ENCODE results near the gene ARID5B. TPM values are rescaled to one million over a fixed set of nuclear protein-coding genes. Genes with fewer than 3 reads are reported as not detected.

ARID5B gene
- total and polyA plus RNA-seq, 2 experiments from 2014 or later, result 1.3 to 1.6 TPM

DNA sequence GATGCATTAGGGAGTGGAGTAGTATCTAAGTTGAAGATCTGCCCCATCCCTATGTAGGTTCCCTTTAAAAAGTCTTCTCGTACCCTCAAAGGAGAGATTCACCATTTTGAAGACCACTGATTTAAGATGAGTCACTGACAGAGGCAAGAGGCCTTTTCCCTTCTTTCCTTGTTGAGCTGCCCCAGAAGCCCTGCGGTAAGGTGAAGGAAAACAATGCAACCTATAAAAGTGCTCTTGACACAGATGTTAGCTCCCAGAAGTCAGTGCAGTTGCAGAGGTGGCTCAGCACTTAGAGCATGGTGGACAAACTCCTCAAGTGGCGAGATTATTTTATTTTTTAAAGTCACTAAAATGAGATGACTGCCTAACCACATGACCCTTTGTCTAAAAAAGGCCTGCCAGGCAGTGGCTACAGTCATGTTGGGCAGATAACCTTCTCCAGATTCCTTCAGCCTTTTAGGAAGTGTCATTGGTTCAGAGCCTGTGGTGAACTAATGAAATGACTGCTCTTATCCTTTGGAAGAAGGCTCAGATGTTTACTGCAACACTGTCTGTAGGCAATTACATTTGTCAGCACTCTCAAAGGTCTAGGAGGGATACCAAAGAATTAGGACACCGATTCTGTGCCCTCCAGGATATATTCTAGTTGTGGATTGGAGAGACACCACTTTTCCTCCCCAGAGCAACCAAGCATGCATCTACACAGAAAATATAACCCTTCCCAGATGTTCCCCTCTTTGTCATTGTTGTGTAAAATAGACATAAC is 88.7 kb downstream of the ARID5B start:
- Mint-ChIP-seq H3K36me3 (ENCODE audit: low read depth) (no peaks in the 10 kb centered on the region), H3K9me3 (no peaks in the 10 kb centered on the region), H3K27me3 (ENCODE audit: insufficient read depth, low read depth, poor library complexity) (peaks cover 2% of the 10 kb centered on the region), H3K4me3 (no peak overlapping the region), H3K4me1 (peaks cover 58% of the 10 kb centered on the region), H3K27ac (no peak overlapping the region)
- Histone ChIP-seq H3F3A (replicated peaks; ENCODE audit: low read depth) (no peaks in the 10 kb centered on the region), H3K4me1 (ENCODE audit: insufficient read depth) (peaks cover 63% of the 10 kb centered on the region), H3K4me3 (no peak overlapping the region), H3K27me3 (ENCODE audit: insufficient read depth) (no peaks in the 10 kb centered on the region), H3K4me2 (no peak overlapping the region), H3K36me3 (ENCODE audit: insufficient read depth) (no peaks in the 10 kb centered on the region), H3K79me2 (replicated peaks; ENCODE audit: insufficient read depth) (no peaks in the 10 kb centered on the region), H3K9me2 (ENCODE audit: insufficient read depth) (no peaks in the 10 kb centered on the region; the same call in 1 of the 2 replicates), H3K27ac (ENCODE audit: low read depth) (no peak overlapping the region), H2AFZ (no peak overlapping the region), H4K20me1 (replicated peaks; ENCODE audit: insufficient read depth) (no peaks in the 10 kb centered on the region)
- DNase-seq (ENCODE audit: low spot score) (no peak), ATAC-seq (no peak)
- TF ChIP-seq EZH2phosphoT487 (IDR thresholded peaks at IDR 0.05; ENCODE audit: unreplicated experiment) (no peak), CREB1 (CRISPR knock-in tag; IDR thresholded peaks at IDR 0.05; ENCODE audit: low read depth) (no peak), POLR2AphosphoS5 (IDR thresholded peaks at IDR 0.05; ENCODE audit: low read depth) (no peak), EZH2 (IDR thresholded peaks at IDR 0.05; ENCODE audit: low read depth, unreplicated experiment) (no peak), ZNF331 (CRISPR knock-in tag; IDR thresholded peaks at IDR 0.05; ENCODE audit: low read depth) (no peak), STAT1 (IDR thresholded peaks at IDR 0.05; ENCODE audit: unreplicated experiment) (no peak), ZNF114 (CRISPR knock-in tag; IDR thresholded peaks at IDR 0.05) (no peak), JUNB (IDR thresholded peaks at IDR 0.05; ENCODE audit: unreplicated experiment) (no peak), NANOG (IDR thresholded peaks at IDR 0.05; ENCODE audit: borderline replicate concordance) (no peak)
- TF ChIP-seq, protein P1, sequence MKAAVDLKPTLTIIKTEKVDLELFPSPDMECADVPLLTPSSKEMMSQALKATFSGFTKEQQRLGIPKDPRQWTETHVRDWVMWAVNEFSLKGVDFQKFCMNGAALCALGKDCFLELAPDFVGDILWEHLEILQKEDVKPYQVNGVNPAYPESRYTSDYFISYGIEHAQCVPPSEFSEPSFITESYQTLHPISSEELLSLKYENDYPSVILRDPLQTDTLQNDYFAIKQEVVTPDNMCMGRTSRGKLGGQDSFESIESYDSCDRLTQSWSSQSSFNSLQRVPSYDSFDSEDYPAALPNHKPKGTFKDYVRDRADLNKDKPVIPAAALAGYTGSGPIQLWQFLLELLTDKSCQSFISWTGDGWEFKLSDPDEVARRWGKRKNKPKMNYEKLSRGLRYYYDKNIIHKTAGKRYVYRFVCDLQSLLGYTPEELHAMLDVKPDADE (IDR thresholded peaks at IDR 0.05), result no peak
- TF ChIP-seq, protein P2, sequence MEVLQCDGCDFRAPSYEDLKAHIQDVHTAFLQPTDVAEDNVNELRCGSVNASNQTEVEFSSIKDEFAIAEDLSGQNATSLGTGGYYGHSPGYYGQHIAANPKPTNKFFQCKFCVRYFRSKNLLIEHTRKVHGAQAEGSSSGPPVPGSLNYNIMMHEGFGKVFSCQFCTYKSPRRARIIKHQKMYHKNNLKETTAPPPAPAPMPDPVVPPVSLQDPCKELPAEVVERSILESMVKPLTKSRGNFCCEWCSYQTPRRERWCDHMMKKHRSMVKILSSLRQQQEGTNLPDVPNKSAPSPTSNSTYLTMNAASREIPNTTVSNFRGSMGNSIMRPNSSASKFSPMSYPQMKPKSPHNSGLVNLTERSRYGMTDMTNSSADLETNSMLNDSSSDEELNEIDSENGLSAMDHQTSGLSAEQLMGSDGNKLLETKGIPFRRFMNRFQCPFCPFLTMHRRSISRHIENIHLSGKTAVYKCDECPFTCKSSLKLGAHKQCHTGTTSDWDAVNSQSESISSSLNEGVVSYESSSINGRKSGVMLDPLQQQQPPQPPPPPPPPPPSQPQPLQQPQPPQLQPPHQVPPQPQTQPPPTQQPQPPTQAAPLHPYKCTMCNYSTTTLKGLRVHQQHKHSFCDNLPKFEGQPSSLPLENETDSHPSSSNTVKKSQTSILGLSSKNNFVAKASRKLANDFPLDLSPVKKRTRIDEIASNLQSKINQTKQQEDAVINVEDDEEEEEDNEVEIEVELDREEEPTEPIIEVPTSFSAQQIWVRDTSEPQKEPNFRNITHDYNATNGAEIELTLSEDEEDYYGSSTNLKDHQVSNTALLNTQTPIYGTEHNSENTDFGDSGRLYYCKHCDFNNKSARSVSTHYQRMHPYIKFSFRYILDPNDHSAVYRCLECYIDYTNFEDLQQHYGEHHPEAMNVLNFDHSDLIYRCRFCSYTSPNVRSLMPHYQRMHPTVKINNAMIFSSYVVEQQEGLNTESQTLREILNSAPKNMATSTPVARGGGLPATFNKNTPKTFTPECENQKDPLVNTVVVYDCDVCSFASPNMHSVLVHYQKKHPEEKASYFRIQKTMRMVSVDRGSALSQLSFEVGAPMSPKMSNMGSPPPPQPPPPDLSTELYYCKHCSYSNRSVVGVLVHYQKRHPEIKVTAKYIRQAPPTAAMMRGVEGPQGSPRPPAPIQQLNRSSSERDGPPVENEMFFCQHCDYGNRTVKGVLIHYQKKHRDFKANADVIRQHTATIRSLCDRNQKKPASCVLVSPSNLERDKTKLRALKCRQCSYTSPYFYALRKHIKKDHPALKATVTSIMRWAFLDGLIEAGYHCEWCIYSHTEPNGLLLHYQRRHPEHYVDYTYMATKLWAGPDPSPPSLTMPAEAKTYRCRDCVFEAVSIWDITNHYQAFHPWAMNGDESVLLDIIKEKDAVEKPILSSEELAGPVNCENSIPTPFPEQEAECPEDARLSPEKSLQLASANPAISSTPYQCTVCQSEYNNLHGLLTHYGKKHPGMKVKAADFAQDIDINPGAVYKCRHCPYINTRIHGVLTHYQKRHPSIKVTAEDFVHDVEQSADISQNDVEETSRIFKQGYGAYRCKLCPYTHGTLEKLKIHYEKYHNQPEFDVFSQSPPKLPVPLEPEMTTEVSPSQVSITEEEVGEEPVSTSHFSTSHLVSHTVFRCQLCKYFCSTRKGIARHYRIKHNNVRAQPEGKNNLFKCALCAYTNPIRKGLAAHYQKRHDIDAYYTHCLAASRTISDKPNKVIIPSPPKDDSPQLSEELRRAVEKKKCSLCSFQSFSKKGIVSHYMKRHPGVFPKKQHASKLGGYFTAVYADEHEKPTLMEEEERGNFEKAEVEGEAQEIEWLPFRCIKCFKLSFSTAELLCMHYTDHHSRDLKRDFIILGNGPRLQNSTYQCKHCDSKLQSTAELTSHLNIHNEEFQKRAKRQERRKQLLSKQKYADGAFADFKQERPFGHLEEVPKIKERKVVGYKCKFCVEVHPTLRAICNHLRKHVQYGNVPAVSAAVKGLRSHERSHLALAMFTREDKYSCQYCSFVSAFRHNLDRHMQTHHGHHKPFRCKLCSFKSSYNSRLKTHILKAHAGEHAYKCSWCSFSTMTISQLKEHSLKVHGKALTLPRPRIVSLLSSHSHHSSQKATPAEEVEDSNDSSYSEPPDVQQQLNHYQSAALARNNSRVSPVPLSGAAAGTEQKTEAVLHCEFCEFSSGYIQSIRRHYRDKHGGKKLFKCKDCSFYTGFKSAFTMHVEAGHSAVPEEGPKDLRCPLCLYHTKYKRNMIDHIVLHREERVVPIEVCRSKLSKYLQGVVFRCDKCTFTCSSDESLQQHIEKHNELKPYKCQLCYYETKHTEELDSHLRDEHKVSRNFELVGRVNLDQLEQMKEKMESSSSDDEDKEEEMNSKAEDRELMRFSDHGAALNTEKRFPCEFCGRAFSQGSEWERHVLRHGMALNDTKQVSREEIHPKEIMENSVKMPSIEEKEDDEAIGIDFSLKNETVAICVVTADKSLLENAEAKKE (CRISPR knock-in tag; IDR thresholded peaks at IDR 0.05), result no peak
- TF ChIP-seq, protein P3, sequence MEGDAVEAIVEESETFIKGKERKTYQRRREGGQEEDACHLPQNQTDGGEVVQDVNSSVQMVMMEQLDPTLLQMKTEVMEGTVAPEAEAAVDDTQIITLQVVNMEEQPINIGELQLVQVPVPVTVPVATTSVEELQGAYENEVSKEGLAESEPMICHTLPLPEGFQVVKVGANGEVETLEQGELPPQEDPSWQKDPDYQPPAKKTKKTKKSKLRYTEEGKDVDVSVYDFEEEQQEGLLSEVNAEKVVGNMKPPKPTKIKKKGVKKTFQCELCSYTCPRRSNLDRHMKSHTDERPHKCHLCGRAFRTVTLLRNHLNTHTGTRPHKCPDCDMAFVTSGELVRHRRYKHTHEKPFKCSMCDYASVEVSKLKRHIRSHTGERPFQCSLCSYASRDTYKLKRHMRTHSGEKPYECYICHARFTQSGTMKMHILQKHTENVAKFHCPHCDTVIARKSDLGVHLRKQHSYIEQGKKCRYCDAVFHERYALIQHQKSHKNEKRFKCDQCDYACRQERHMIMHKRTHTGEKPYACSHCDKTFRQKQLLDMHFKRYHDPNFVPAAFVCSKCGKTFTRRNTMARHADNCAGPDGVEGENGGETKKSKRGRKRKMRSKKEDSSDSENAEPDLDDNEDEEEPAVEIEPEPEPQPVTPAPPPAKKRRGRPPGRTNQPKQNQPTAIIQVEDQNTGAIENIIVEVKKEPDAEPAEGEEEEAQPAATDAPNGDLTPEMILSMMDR (conservative IDR thresholded peaks at IDR 0.05; ENCODE audit: low read depth in 2 of 2), result no peak
- TF ChIP-seq, protein P4, sequence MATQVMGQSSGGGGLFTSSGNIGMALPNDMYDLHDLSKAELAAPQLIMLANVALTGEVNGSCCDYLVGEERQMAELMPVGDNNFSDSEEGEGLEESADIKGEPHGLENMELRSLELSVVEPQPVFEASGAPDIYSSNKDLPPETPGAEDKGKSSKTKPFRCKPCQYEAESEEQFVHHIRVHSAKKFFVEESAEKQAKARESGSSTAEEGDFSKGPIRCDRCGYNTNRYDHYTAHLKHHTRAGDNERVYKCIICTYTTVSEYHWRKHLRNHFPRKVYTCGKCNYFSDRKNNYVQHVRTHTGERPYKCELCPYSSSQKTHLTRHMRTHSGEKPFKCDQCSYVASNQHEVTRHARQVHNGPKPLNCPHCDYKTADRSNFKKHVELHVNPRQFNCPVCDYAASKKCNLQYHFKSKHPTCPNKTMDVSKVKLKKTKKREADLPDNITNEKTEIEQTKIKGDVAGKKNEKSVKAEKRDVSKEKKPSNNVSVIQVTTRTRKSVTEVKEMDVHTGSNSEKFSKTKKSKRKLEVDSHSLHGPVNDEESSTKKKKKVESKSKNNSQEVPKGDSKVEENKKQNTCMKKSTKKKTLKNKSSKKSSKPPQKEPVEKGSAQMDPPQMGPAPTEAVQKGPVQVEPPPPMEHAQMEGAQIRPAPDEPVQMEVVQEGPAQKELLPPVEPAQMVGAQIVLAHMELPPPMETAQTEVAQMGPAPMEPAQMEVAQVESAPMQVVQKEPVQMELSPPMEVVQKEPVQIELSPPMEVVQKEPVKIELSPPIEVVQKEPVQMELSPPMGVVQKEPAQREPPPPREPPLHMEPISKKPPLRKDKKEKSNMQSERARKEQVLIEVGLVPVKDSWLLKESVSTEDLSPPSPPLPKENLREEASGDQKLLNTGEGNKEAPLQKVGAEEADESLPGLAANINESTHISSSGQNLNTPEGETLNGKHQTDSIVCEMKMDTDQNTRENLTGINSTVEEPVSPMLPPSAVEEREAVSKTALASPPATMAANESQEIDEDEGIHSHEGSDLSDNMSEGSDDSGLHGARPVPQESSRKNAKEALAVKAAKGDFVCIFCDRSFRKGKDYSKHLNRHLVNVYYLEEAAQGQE (IDR thresholded peaks at IDR 0.05; ENCODE audit: unreplicated experiment), result no peak

Data from GM23338 (cell line).